Measurements from ENCODE around the gene ITIH4.

ITIH4 gene

GRCh38 chr3:52809149-52809548, 21.3 kb downstream of the ITIH4 start:
- H3K4me1 ChIP-seq (ENCODE audit: control insufficient read depth, low read length), result no peaks in the 10 kb centered on the region
- H3K9me3 ChIP-seq (ENCODE audit: control insufficient read depth, insufficient read depth, low read length), result no peaks in the 10 kb centered on the region
- H3K27me3 ChIP-seq (ENCODE audit: control insufficient read depth, low read length), result no peaks in the 10 kb centered on the region; the same call in 1 of the 2 replicates
- no peak overlapping the region for H3K4me3 ChIP-seq (ENCODE audit: low read length)
- H3F3A ChIP-seq (ENCODE audit: control insufficient read depth, insufficient read depth), result no peaks in the 10 kb centered on the region
- no peaks in the 10 kb centered on the region for H3K36me3 ChIP-seq (ENCODE audit: control insufficient read depth, low read length)
- H3K9me2 ChIP-seq (replicated peaks; ENCODE audit: control insufficient read depth, low read length), result no peaks in the 10 kb centered on the region
- TF ChIP-seq EZH2phosphoT487 (IDR thresholded peaks at IDR 0.05; ENCODE audit: borderline replicate concordance, low read length) (no peak), CTCF (IDR thresholded peaks at IDR 0.05; ENCODE audit: low read depth, low read length, poor library complexity, severe bottlenecking) (no peak)
- no peak overlapping the region for H3K27ac ChIP-seq (ENCODE audit: low read depth, low read length)
- no peaks in the 10 kb centered on the region for H4K20me1 ChIP-seq (ENCODE audit: control insufficient read depth, insufficient read depth, low read depth, low read length)
- no peaks in the 10 kb centered on the region for H3K79me2 ChIP-seq (ENCODE audit: control insufficient read depth, low read length)
- no peak overlapping the region for H3K4me2 ChIP-seq (ENCODE audit: low read length)

GRCh38 chr3:52805270-52806039, 25.0 kb downstream of the ITIH4 start:
- no peaks in the 10 kb centered on the region for H3K79me2 ChIP-seq (ENCODE audit: control insufficient read depth, low read length)
- TF ChIP-seq EZH2phosphoT487 (IDR thresholded peaks at IDR 0.05; ENCODE audit: borderline replicate concordance, low read length), result no peak
- no peak for TF ChIP-seq CTCF (IDR thresholded peaks at IDR 0.05; ENCODE audit: low read depth, low read length, poor library complexity, severe bottlenecking)
- no peak overlapping the region for H3K4me2 ChIP-seq (ENCODE audit: low read length)
- H3K4me3 ChIP-seq (ENCODE audit: low read length), result no peak overlapping the region
- no peaks in the 10 kb centered on the region for H4K20me1 ChIP-seq (ENCODE audit: control insufficient read depth, insufficient read depth, low read depth, low read length)
- H3K36me3 ChIP-seq (ENCODE audit: control insufficient read depth, low read length), result no peaks in the 10 kb centered on the region
- H3F3A ChIP-seq (ENCODE audit: control insufficient read depth, insufficient read depth), result no peaks in the 10 kb centered on the region
- H3K4me1 ChIP-seq (ENCODE audit: control insufficient read depth, low read length), result no peaks in the 10 kb centered on the region
- no peak overlapping the region for H3K27ac ChIP-seq (ENCODE audit: low read depth, low read length)
- no peaks in the 10 kb centered on the region for H3K9me2 ChIP-seq (replicated peaks; ENCODE audit: control insufficient read depth, low read length)
- no peaks in the 10 kb centered on the region; the same call in 1 of the 2 replicates for H3K27me3 ChIP-seq (ENCODE audit: control insufficient read depth, low read length)
- H3K9me3 ChIP-seq (ENCODE audit: control insufficient read depth, insufficient read depth, low read length), result no peaks in the 10 kb centered on the region

GRCh38 chr3:52801839-52802238, 28.6 kb downstream of the ITIH4 start:
- no peaks in the 10 kb centered on the region for H3K9me3 ChIP-seq (ENCODE audit: control insufficient read depth, insufficient read depth, low read length)
- TF ChIP-seq CTCF (IDR thresholded peaks at IDR 0.05; ENCODE audit: low read depth, low read length, poor library complexity, severe bottlenecking), result no peak
- TF ChIP-seq EZH2phosphoT487 (IDR thresholded peaks at IDR 0.05; ENCODE audit: borderline replicate concordance, low read length), result no peak
- H3K27me3 ChIP-seq (ENCODE audit: control insufficient read depth, low read length), result no peaks in the 10 kb centered on the region
- no peaks in the 10 kb centered on the region for H3K9me2 ChIP-seq (replicated peaks; ENCODE audit: control insufficient read depth, low read length)
- H4K20me1 ChIP-seq (ENCODE audit: control insufficient read depth, insufficient read depth, low read depth, low read length), result no peaks in the 10 kb centered on the region
- no peaks in the 10 kb centered on the region for H3K36me3 ChIP-seq (ENCODE audit: control insufficient read depth, low read length)
- H3K4me2 ChIP-seq (ENCODE audit: low read length), result no peak overlapping the region
- H3F3A ChIP-seq (ENCODE audit: control insufficient read depth, insufficient read depth), result no peaks in the 10 kb centered on the region
- H3K79me2 ChIP-seq (ENCODE audit: control insufficient read depth, low read length), result no peaks in the 10 kb centered on the region
- H3K4me3 ChIP-seq (ENCODE audit: low read length), result no peak overlapping the region
- no peak overlapping the region for H3K27ac ChIP-seq (ENCODE audit: low read depth, low read length)
- no peaks in the 10 kb centered on the region for H3K4me1 ChIP-seq (ENCODE audit: control insufficient read depth, low read length)

Data from DOHH2 (cell line).